GM12878 (cell line): ENCODE measurements around the gene SMIM32. TPM values are rescaled to one million over a fixed set of nuclear protein-coding genes. Genes with fewer than 3 reads are reported as not detected.

Experiments
- ATAC-seq: fragments of 200-7000 bp; cut with Tn5 transposase; 3 replicates; pipeline ENCODE4 v1.9.1; 2020; ENCODE audit warnings: mild to moderate bottlenecking, moderate library complexity
- BruUV-seq: library from RNA; stranded (reverse); fragments of 400-500 nt; replicated peaks from 2 replicates; lab custom pipeline; 2021; lab: Mats Ljungman, UMichigan
- CTCF ChIA-PET: fragments of 300-600 bp; sonication (Branson Sonifier 250); formaldehyde crosslinking; extraction: SDS; loops from one replicate; lab custom pipeline; 2021; ENCODE audit warnings: inconsistent platforms; lab: Yijun Ruan, JAX
- POLR2A ChIA-PET: fragments of 350-600 bp; formaldehyde crosslinking; extraction: SDS; loops from one replicate; lab custom pipeline; 2021; ENCODE audit warnings: inconsistent platforms; lab: Charles Lee
- RAD21 ChIA-PET: fragments of 300-600 bp; sonication (Branson Sonifier 250); formaldehyde crosslinking; loops from one replicate; lab custom pipeline; 2023; ENCODE audit warnings: antibody characterized with exemption; ENCODE audit not compliant: unreplicated experiment; lab: Charles Lee
- SMC1A ChIA-PET: fragments of 300-600 bp; sonication (Branson Sonifier 250); formaldehyde crosslinking; loops from one replicate; lab custom pipeline; 2023; ENCODE audit not compliant: unreplicated experiment, uncharacterized antibody; lab: Charles Lee
- DNase-seq: peaks from one replicate; pipeline ENCODE4 v3.0.0-alpha.2; 2011; ENCODE audit warnings: low read depth, low spot score
- FAIRE-seq: peaks from 3 replicates; lab custom pipeline; 2011; peaks lifted over from hg19 to GRCh38; lab: Jason Lieb, UNC
- H2AFZ ChIP-seq: 2 replicates; pipeline ENCODE4 v1.6.0; 2011; ENCODE audit warnings: low read depth, low read length, control low read depth; ENCODE audit not compliant: control insufficient read depth
- H3K27ac ChIP-seq: 2 replicates; pipeline ENCODE4 v1.5.1; 2011; ENCODE audit warnings: control low read depth; ENCODE audit not compliant: control insufficient read depth, insufficient read depth
- H3K27me3 ChIP-seq, 2 experiments: replicated peaks in 1 of 2; 2 replicates each; pipeline versions ENCODE4 v1.6.0 to v1.6.1; 2011; ENCODE audit warnings: low read length in 1 of 2; ENCODE audit not compliant: control insufficient read depth in 2 of 2, insufficient read depth in 2 of 2
- H3K36me3 ChIP-seq, 2 experiments: 2 replicates each; pipeline ENCODE4 v1.5.1; 2011; ENCODE audit warnings: low read length in 1 of 2; ENCODE audit not compliant: control insufficient read depth in 2 of 2, insufficient read depth in 2 of 2
- H3K4me1 ChIP-seq: 2 replicates; pipeline ENCODE4 v1.6.1; 2011; ENCODE audit warnings: mild to moderate bottlenecking, low read length, moderate library complexity, mixed read lengths; ENCODE audit not compliant: control insufficient read depth, insufficient read depth
- H3K4me2 ChIP-seq: 2 replicates; pipeline ENCODE4 v1.6.0; 2011; ENCODE audit warnings: control low read depth; ENCODE audit not compliant: control insufficient read depth, insufficient read depth
- H3K4me3 ChIP-seq: fragments of 200-600 bp; sonication (generic); 2 replicates; pipeline ENCODE4 v1.5.1; 2016
- H3K79me2 ChIP-seq: 2 replicates; pipeline ENCODE4 v1.6.0; 2011; ENCODE audit warnings: low read length; ENCODE audit not compliant: control insufficient read depth, insufficient read depth
- H3K9ac ChIP-seq: 2 replicates; pipeline ENCODE4 v1.8.0; 2011; ENCODE audit warnings: low read length, control low read depth, mixed read lengths; ENCODE audit not compliant: control insufficient read depth, insufficient read depth
- H3K9me3 ChIP-seq: replicated peaks from 3 replicates; pipeline ENCODE4 v1.5.1; 2011; ENCODE audit warnings: mild to moderate bottlenecking, low read length; ENCODE audit not compliant: control insufficient read depth, insufficient read depth
- H4K20me1 ChIP-seq: 2 replicates; pipeline ENCODE4 v1.6.0; 2011; ENCODE audit not compliant: control insufficient read depth, insufficient read depth
- BCL11A ChIP-seq: IDR thresholded peaks from 2 replicates; pipeline ENCODE4 v1.6.1; 2011; ENCODE audit warnings: low read depth, low read length
- CBFB ChIP-seq: IDR thresholded peaks from 2 replicates; pipeline ENCODE4 v1.6.1; 2016; ENCODE audit warnings: antibody characterized with exemption, low read depth
- SREBF1 ChIP-seq: IDR thresholded peaks from 2 replicates; pipeline ENCODE4 v1.6.1; 2012; ENCODE audit warnings: mild to moderate bottlenecking, low read length
- WGBS: methylation state at CpG from one replicate; pipeline ENCODE4 v1.1.6; 2016; ENCODE audit warnings: low lambda C conversion rate; ENCODE audit not compliant: insufficient replicate concordance, insufficient coverage; ENCODE audit errors: missing lambda C conversion rate; 5-methylcytosine and 5-hydroxymethylcytosine counted together
- in situ Hi-C: fragments of 300-500 bp; cut with MboI; formaldehyde crosslinking; loops from 9 replicates; pipeline ENCODE4 v1.14.3; 2018; ENCODE audit warnings: mixed read lengths
- intact Hi-C: fragments of 100-400 bp; cut with micrococcal nuclease; formaldehyde crosslinking; loops from one replicate; pipeline ENCODE4 v1.14.2; 2022; ENCODE audit not compliant: unreplicated experiment
- polyA plus RNA-seq, 11 experiments: library from polyadenylated mRNA; depleted of rRNA in 4 of 11; unstranded in 6 of 11; stranded (reverse) in 5 of 11; fragments of >200 nt; fragmentation: Nextera tagmentation in 4 of 11; fragmentation: Illumina TruSeq in 1 of 11; extraction: Ambion mirVana in 4 of 11; extraction: Trizol in 1 of 11; gene quantifications; 1 replicate in 1 of 11; 2 replicates in 10 of 11; pipeline versions ENCODE4 v1.2.1 to v1.2.3, GENCODE V29; 2011 to 2016; ENCODE audit warnings: inconsistent platforms in 2 of 11, missing spikeins in 2 of 11, low read depth in 1 of 11
- total RNA-seq, 4 experiments: library from RNA; depleted of rRNA in 3 of 4; stranded (reverse); fragments of >200 nt in 3 of 4; fragmentation: Illumina TruSeq in 1 of 4; extraction: Trizol in 1 of 4; gene quantifications; 2 replicates each; pipeline versions ENCODE4 v1.2.1 to v1.2.3, GENCODE V29; 2013 to 2021
- TF ChIP-seq, protein P1 (sequence below): fragments of 450-650 bp; IDR thresholded peaks from 2 replicates; pipeline ENCODE4 v1.6.1; 2017; ENCODE audit warnings: borderline replicate concordance

SMIM32 gene
- total and polyA plus RNA-seq, 10 of the 15 experiments (the other 5 are each of a cell fraction or from before 2014, with no cell fraction given): not detected

- TF ChIP-seq, protein P1, sequence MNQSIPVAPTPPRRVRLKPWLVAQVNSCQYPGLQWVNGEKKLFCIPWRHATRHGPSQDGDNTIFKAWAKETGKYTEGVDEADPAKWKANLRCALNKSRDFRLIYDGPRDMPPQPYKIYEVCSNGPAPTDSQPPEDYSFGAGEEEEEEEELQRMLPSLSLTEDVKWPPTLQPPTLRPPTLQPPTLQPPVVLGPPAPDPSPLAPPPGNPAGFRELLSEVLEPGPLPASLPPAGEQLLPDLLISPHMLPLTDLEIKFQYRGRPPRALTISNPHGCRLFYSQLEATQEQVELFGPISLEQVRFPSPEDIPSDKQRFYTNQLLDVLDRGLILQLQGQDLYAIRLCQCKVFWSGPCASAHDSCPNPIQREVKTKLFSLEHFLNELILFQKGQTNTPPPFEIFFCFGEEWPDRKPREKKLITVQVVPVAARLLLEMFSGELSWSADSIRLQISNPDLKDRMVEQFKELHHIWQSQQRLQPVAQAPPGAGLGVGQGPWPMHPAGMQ: no peak
- TF ChIP-seq, all 136 proteins: peak for 0
These were observed 10.5 kb upstream of the SMIM32 start (continued) for GRCh38 chr5:136203303-136203922.

DNA sequence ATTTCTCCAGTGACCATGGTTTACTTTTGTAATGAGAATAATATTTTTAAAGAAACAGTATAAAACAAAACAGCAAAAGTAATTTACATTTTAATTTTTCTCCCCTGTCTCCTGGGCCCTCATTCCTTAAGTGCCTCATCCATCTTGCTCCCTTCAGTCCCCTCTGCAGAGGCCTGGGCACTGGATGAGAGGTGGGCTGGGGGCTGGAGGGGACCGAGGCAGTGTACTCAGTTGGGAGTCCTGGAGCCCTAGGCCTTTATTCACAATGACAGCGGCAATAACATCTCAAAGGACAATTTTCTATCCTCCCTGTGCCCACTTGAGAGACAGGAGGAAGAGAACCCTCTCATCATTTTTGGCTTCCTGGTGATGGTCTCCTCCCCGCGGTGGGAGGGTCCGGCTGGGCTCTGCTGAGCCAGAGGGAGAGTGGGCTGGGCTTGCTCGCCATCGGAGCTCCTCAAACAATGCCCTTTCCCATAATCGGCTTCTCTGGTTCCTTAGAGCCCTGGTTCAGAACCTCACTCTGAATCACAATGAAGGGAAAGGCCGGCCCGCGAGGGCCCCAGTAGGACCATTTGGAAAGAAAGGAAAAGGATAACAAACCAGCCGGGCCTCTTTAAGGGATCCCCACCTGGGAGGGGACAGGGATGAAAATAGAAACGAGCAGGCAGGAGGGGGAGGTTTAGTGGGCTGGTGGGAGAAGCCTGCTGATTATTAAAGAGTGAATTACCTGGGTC is 9.7 kb upstream of the SMIM32 start:
- 23% methylated on average over 13 of the region's 13 CpGs for WGBS
- no peak for ATAC-seq
- intact Hi-C loops: no loop called here
- no peak for FAIRE-seq
- H3K36me3 ChIP-seq: no peaks in the 10 kb centered on the region
- TF ChIP-seq BCL11A: no peak
- TF ChIP-seq CBFB: no peak
- no peak for TF ChIP-seq SREBF1
- DNase-seq: no peak
- H2AFZ ChIP-seq: no peak overlapping the region
- no peaks in the 10 kb centered on the region for H3K4me1 ChIP-seq
- ChIA-PET POLR2A (no interaction called here), RAD21 (no interaction called here), CTCF (no interaction called here), SMC1A (no interaction called here)
- no peak overlapping the region for H3K4me2 ChIP-seq
- no peak overlapping the region for H3K27ac ChIP-seq
- H3K79me2 ChIP-seq: no peaks in the 10 kb centered on the region
- peaks cover 0 to 2% of the 10 kb centered on the region in 2 experiments; a peak in 2 of 4 replicates for H3K27me3 ChIP-seq
- no TSS peak for BruUV-seq
- no peaks in the 10 kb centered on the region for H3K9me3 ChIP-seq
- H3K4me3 ChIP-seq: no peak overlapping the region
- no peak overlapping the region for H3K9ac ChIP-seq
- H4K20me1 ChIP-seq: no peaks in the 10 kb centered on the region; the same call in 1 of the 2 replicates
- in situ Hi-C loops: no loop called here
